A549 (cell line): ENCODE measurements around the gene HAO1. TPM values are rescaled to one million over a fixed set of nuclear protein-coding genes. Genes with fewer than 3 reads are reported as not detected.

Experiments used
- ATAC-seq, 2 experiments: fragments of 200-7000 bp in 1 of 2; fragments of >200 bp in 1 of 2; cut with Nextera tagmentation in 1 of 2; cut with Tn5 transposase in 1 of 2; 3 replicates each; pipeline versions ENCODE4 v1.8.0 to v1.9.1; 2018 to 2020; ENCODE audit warnings: mild to moderate bottlenecking in 1 of 2, moderate library complexity in 1 of 2
- CTCF ChIA-PET: fragments of 300-600 bp; sonication (Branson Sonifier 250); formaldehyde crosslinking; extraction: SDS; loops from one replicate; lab custom pipeline; 2021; ENCODE audit warnings: antibody characterized with exemption, inconsistent platforms; lab: Yijun Ruan, JAX
- POLR2A ChIA-PET: fragments of 350-600 bp; formaldehyde crosslinking; extraction: SDS; loops from one replicate; lab custom pipeline; 2021; ENCODE audit warnings: antibody characterized with exemption, inconsistent platforms; lab: Yijun Ruan, JAX
- DNase-seq, 2 experiments: peaks; one replicate each; pipeline versions ENCODE4 v3.0.0 to v3.0.0-alpha.2; 2011 to 2016; ENCODE audit warnings: low read depth in 1 of 2, low spot score in 1 of 2
- FAIRE-seq: peaks from 2 replicates; lab custom pipeline; 2011; peaks lifted over from hg19 to GRCh38; lab: Jason Lieb, UNC
- H3K27ac ChIP-seq, 2 experiments: fragments of >200 bp; sonication (Bioruptor Twin); formaldehyde crosslinking; 3 replicates each; pipeline ENCODE4 v1.5.1; 2016 to 2017
- H3K4me1 ChIP-seq: fragments of >200 bp; sonication (Bioruptor Twin); formaldehyde crosslinking; 3 replicates; pipeline ENCODE4 v1.6.1; 2016
- H3K4me2 ChIP-seq: fragments of >200 bp; sonication (Bioruptor Twin); formaldehyde crosslinking; 3 replicates; pipeline ENCODE4 v1.6.1; 2016
- H3K4me3 ChIP-seq: fragments of >200 bp; sonication (Bioruptor Twin); formaldehyde crosslinking; 3 replicates; pipeline ENCODE4 v1.5.1; 2016
- H3K9me3 ChIP-seq: fragments of >200 bp; sonication (Bioruptor Twin); formaldehyde crosslinking; 3 replicates; pipeline ENCODE4 v1.6.1; 2016
- BHLHE40 ChIP-seq: IDR thresholded peaks from 2 replicates; pipeline ENCODE4 v1.6.1; 2012; ENCODE audit warnings: low read depth, low read length, inconsistent platforms
- CEBPB ChIP-seq, 2 experiments: fragments of >200 bp in 1 of 2; sonication (Bioruptor Twin) in 1 of 2; formaldehyde crosslinking in 1 of 2; IDR thresholded peaks; 2 replicates each; pipeline ENCODE4 v1.6.1; 2012 to 2016
- CTCF ChIP-seq: fragments of >200 bp; sonication (Bioruptor Twin); formaldehyde crosslinking; IDR thresholded peaks from 3 replicates; pipeline ENCODE4 v1.5.1; 2016
- EP300 ChIP-seq, 2 experiments: fragments of >200 bp; sonication (Bioruptor Twin); formaldehyde crosslinking; IDR thresholded peaks; 2 replicates in 1 of 2; 3 replicates in 1 of 2; pipeline ENCODE4 v1.6.1; 2016 to 2017
- FOSB ChIP-seq: fragments of 250-450 bp; sonication (Bioruptor Pico); IDR thresholded peaks from 2 replicates; pipeline ENCODE4 v1.5.0; 2020; ENCODE audit warnings: mild to moderate bottlenecking, moderate library complexity
- FOSL2 ChIP-seq, 2 experiments: fragments of 450-650 bp in 1 of 2; fragments of >200 bp in 1 of 2; sonication (Bioruptor Twin) in 1 of 2; formaldehyde crosslinking; IDR thresholded peaks; 2 replicates each; pipeline versions ENCODE4 v1.5.0 to v1.6.1; 2016 to 2020; ENCODE audit warnings: mild to moderate bottlenecking in 1 of 2, moderate library complexity in 1 of 2
- HES2 ChIP-seq: fragments of >200 bp; sonication (Bioruptor Twin); formaldehyde crosslinking; IDR thresholded peaks from 2 replicates; pipeline ENCODE4 v1.6.1; 2016
- HMGXB4 ChIP-seq: fragments of 250-450 bp; sonication (Bioruptor Pico); IDR thresholded peaks from 2 replicates; pipeline ENCODE4 v1.5.0; 2021; ENCODE audit warnings: mild to moderate bottlenecking, moderate library complexity, borderline replicate concordance
- JUN ChIP-seq, 2 experiments: fragments of >200 bp; sonication (Bioruptor Twin); formaldehyde crosslinking; IDR thresholded peaks; 2 replicates in 1 of 2; 3 replicates in 1 of 2; pipeline ENCODE4 v1.6.1; 2016 to 2017
- KDM5A ChIP-seq: fragments of 200-600 bp; sonication (generic); IDR thresholded peaks from 2 replicates; pipeline ENCODE4 v1.6.1; 2016; ENCODE audit warnings: antibody characterized with exemption, mild to moderate bottlenecking
- MAFK ChIP-seq: fragments of 450-650 bp; IDR thresholded peaks from 2 replicates; pipeline ENCODE4 v1.6.1; 2014; ENCODE audit not compliant: partially characterized antibody
- NPAS2 ChIP-seq: fragments of 250-450 bp; sonication (Bioruptor Pico); IDR thresholded peaks from 2 replicates; pipeline ENCODE4 v1.8.0; 2022; ENCODE audit warnings: mild to moderate bottlenecking, moderate library complexity, borderline replicate concordance
- RCOR1 ChIP-seq: fragments of 150-350 bp; IDR thresholded peaks from 2 replicates; pipeline ENCODE4 v1.6.1; 2014; ENCODE audit warnings: antibody characterized with exemption, low read length, low read depth
- SMC3 ChIP-seq: fragments of >200 bp; sonication (Bioruptor Twin); formaldehyde crosslinking; IDR thresholded peaks from 3 replicates; pipeline ENCODE4 v1.6.1; 2018; ENCODE audit warnings: inconsistent platforms
- TFCP2L1 ChIP-seq: fragments of 250-450 bp; sonication (Bioruptor Pico); IDR thresholded peaks from 2 replicates; pipeline ENCODE4 v1.5.0; 2021; ENCODE audit warnings: mild to moderate bottlenecking
- TP53 ChIP-seq: fragments of 250-450 bp; sonication (Bioruptor Pico); IDR thresholded peaks from 2 replicates; pipeline ENCODE4 v1.5.0; 2021; ENCODE audit warnings: mild to moderate bottlenecking, moderate library complexity
- ZFP36 ChIP-seq: fragments of 450-650 bp; IDR thresholded peaks from 2 replicates; pipeline ENCODE4 v1.6.1; 2014; ENCODE audit warnings: borderline replicate concordance; ENCODE audit not compliant: partially characterized antibody
- ZSCAN20 ChIP-seq: fragments of 250-450 bp; sonication (Bioruptor Pico); IDR thresholded peaks from 2 replicates; pipeline ENCODE4 v1.8.0; 2022; ENCODE audit warnings: mild to moderate bottlenecking, moderate library complexity
- WGBS: methylation state at CpG from one replicate; pipeline ENCODE4 v1.1.6; 2017; ENCODE audit errors: missing lambda C conversion rate; 5-methylcytosine and 5-hydroxymethylcytosine counted together
- polyA plus RNA-seq, 4 experiments: library from polyadenylated mRNA; depleted of rRNA in 3 of 4; stranded (reverse); fragments of >200 nt; fragmentation: RNase III in 1 of 4; extraction: RNeasy Plus Mini Kit Qiagen cat#74134 plus additional on column Dnase treatment in 1 of 4; gene quantifications; 2 replicates in 3 of 4; 3 replicates in 1 of 4; pipeline ENCODE4 v1.2.3, GENCODE V29; 2011 to 2017
- TF ChIP-seq, protein P1 (sequence below): fragments of >200 bp; sonication (Bioruptor Twin); formaldehyde crosslinking; IDR thresholded peaks from 3 replicates; pipeline ENCODE4 v1.6.1; 2016

The HAO1 gene
- polyA plus RNA-seq, 2 of the 4 experiments (the other 2 are of a cell fraction), result 0.13 TPM; not detected in 1

DNA sequence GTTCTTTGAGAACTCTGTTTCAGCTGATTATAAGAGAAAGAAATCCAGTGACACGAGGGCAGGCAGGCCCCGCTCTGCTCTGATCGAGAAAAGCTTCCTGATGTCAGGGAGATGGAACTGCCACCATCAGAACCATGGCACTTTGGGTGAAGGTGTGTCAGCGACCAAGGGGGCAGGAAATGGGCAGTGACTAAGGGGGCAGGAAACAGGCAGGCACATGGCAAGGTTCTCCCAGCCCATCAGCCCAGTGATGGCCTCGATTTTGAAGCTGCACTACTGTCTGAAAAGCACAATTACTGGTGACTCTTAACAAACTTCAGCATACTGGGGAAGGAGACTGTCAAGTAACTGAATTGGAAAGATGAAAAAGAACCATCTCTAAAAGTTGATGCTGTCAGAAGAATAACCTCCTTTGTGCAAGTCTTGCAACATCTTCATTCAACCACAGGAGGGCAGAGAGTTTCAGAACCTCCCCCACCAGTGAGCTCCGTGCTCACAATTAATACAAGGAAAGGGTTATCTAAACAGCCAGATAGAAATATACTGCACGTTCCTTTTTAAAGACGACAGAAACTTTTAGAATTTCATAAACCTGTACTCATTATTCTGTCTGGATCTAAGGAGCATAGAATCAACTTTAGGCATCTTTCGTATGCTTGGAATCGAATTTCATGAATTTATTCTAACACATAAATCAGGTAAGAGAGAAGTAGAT is 40.2 kb upstream of the HAO1 start (continued):
- TF ChIP-seq HES2 (no peak), TP53 (CRISPR knock-in tag) (no peak), JUN (IDR thresholded peaks at IDR 0.05) (no peak), TFCP2L1 (CRISPR knock-in tag) (no peak), FOSL2 (IDR thresholded peaks at IDR 0.05) (no peak), FOSL2 (CRISPR knock-in tag; IDR thresholded peaks at IDR 0.05) (no peak), RCOR1 (no peak), MAFK (no peak), CEBPB (IDR thresholded peaks at IDR 0.05) (peak; percentile 41 to 82; a peak in 2 of 4 replicates), SMC3 (peak; percentile 62), ZSCAN20 (CRISPR knock-in tag) (no peak)
- TF ChIP-seq, protein P1, sequence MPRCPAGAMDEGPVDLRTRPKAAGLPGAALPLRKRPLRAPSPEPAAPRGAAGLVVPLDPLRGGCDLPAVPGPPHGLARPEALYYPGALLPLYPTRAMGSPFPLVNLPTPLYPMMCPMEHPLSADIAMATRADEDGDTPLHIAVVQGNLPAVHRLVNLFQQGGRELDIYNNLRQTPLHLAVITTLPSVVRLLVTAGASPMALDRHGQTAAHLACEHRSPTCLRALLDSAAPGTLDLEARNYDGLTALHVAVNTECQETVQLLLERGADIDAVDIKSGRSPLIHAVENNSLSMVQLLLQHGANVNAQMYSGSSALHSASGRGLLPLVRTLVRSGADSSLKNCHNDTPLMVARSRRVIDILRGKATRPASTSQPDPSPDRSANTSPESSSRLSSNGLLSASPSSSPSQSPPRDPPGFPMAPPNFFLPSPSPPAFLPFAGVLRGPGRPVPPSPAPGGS, result no peak

GRCh38 chr20:7977709-7978108 is 37.5 kb upstream of the HAO1 start:
- WGBS, result 81% methylated on average over 5 of the region's 5 CpGs
- no peaks in the 10 kb centered on the region for H3K9me3 ChIP-seq
- no peak overlapping the region for H3K4me2 ChIP-seq
- ATAC-seq, result no peak
- H3K4me1 ChIP-seq, result peaks cover 15% of the 10 kb centered on the region; the same call in 2 of the 3 replicates
- POLR2A ChIA-PET, result no interaction called here
- H3K4me3 ChIP-seq, result no peak overlapping the region
- CTCF ChIA-PET, result interaction anchor here (0.8 to 1.5 kb wide), 3 partner anchors 12 to 744 kb away, joined by 3 to 7 read pairs (median 5); no protein-coding TSS in a partner anchor
- no peak overlapping the region for H3K27ac ChIP-seq
- DNase-seq, result no peak
- TF ChIP-seq ZFP36, result no peak
- no peak for TF ChIP-seq FOSB (CRISPR knock-in tag)
- no peak for TF ChIP-seq NPAS2 (CRISPR knock-in tag)
- FAIRE-seq, result no peak

DNA sequence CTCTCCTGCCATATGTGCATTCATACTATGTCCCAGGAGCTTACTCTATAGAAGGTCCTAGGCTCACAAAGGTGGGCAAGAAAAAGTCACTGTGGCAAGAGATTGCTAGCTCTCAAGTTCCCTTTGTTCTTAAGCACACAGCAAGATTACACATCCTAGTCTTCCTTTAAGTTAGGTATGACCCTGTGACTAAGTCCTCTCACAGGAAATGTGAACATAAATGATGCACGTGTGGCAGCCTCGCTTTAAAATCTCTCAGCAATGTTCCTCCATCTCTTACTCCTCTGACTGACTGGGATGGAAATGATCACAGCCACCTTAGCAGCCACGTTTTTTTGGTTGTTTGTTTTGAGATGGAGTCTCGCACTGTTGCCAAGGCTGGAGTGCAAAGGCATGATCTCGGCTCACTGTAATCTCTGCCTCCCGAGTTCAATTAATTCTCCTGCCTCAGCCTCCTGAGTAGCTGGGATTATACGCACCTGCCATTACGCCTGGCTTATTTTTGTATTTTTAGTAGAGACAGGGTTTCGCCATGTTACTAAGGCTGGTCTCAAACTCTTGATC is 35.7 kb upstream of the HAO1 start:
- no peak for FAIRE-seq
- H3K4me2 ChIP-seq, result no peak overlapping the region
- POLR2A ChIA-PET, result no interaction called here
- H3K4me1 ChIP-seq, result peaks cover 7% of the 10 kb centered on the region; the same call in 1 of the 3 replicates
- no peak overlapping the region for H3K27ac ChIP-seq
- TF ChIP-seq KDM5A, result no peak
- no peak for TF ChIP-seq BHLHE40
- TF ChIP-seq CTCF, result no peak
- TF ChIP-seq RCOR1, result no peak
- no peak for TF ChIP-seq EP300 (IDR thresholded peaks at IDR 0.05)
- no peak for TF ChIP-seq HMGXB4 (CRISPR knock-in tag)
- no peak for TF ChIP-seq FOSL2 (IDR thresholded peaks at IDR 0.05)
- TF ChIP-seq FOSL2 (CRISPR knock-in tag; IDR thresholded peaks at IDR 0.05), result no peak
- 78% methylated on average over 9 of the region's 9 CpGs for WGBS
- CTCF ChIA-PET, result interaction anchor here (0.8 to 3.5 kb wide), 3 partner anchors 39 to 746 kb away, joined by 4 to 15 read pairs (median 6); no protein-coding TSS in a partner anchor
- H3K4me3 ChIP-seq, result no peak overlapping the region
- ATAC-seq, result no peak
- no peaks in the 10 kb centered on the region for H3K9me3 ChIP-seq
- DNase-seq, result no peak
